Stomach (tissue), 4 donors: ENCODE data around the gene FAM72C.
"Not testable (repeated sequence)": the region's sequence is repeated elsewhere in the genome, so short reads cannot be mapped to it uniquely, and the experiment has no call there.

Experiments used
- EP300 ChIP-seq: sonication (generic); formaldehyde crosslinking; IDR thresholded peaks from one replicate; pipeline ENCODE4 v1.6.1; 2017; ENCODE audit warnings: antibody characterized with exemption
- POLR2A ChIP-seq, 4 donors: fragments of 450-650 bp; IDR thresholded peaks; one replicate each; pipeline ENCODE4 v1.6.1; 2016; ENCODE audit warnings: antibody characterized with exemption in 4 of 4, control low read depth in 2 of 4, mild to moderate bottlenecking in 1 of 4, moderate library complexity in 1 of 4
- POLR2AphosphoS5 ChIP-seq, 3 donors: sonication (generic); formaldehyde crosslinking; IDR thresholded peaks; one replicate each; pipeline ENCODE4 v1.6.1; 2016; ENCODE audit warnings: antibody characterized with exemption in 3 of 3

DNA sequence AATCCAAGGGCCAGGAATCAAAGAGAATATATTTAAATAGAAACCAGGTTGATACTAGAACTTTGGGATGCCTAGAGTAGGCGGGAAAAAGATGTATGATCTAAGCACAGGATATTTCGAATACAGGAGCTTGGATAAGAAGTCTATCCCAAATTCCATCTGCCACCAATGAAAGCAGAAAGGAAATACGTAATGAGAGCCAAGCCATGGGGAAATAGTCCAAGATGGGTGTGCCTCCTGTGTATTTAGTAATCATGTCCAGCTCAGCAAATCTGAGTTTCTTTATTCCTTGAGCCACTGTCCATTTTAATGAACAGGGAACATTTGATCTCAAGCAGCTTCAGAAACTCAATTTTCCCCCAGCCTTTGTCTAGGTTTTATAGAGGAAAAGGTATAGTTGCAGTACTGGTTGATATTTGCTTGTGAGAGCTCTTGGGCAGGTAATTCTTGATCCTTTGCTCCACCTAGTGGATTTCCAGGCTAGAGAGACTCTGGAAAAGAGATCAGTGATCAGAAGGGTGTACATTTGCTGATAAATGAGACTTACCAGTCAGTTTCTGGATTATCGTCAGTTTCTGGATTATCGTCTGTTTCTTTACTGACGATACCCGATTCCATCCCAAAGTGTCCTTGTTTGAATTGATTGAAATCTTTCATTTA lies 28.3 kb downstream of the FAM72C start:
- not testable (repeated sequence) for TF ChIP-seq POLR2A (IDR thresholded peaks at IDR 0.05); POLR2AphosphoS5 (IDR thresholded peaks at IDR 0.05); EP300
